NCI-H2171 treated with DMSO at 0.1 percent for 48 hours (cell line): ENCODE data around the gene CCDC40.
A peak's percentile ranks its signal among the peaks of the same experiment; 100 is the strongest.

Experiments
- DNase-seq: peaks from one replicate; lab custom pipeline; 2025; lab: John Stamatoyannopoulos, UW

Gene CCDC40

DNA sequence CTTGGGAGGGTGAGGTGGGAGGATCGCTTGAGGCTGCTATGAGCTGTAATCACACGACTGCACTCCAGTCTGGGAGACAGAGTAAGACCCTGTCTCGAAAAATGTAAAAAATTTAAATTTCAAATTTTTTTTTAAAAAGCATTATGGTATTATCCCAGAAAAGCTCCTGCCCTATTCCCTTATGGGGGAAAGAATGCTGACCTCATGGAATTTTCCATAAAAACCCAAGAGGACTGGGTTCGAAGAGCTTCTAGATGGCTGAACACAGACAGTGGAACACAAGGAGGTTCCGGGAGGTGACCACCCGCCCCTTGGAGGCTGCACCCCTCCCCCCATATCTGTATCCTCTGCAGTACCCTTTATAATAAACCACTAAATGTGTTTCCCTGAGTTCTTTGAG, 106.5 kb downstream of the CCDC40 start:
- DNase-seq = no peak

DNA sequence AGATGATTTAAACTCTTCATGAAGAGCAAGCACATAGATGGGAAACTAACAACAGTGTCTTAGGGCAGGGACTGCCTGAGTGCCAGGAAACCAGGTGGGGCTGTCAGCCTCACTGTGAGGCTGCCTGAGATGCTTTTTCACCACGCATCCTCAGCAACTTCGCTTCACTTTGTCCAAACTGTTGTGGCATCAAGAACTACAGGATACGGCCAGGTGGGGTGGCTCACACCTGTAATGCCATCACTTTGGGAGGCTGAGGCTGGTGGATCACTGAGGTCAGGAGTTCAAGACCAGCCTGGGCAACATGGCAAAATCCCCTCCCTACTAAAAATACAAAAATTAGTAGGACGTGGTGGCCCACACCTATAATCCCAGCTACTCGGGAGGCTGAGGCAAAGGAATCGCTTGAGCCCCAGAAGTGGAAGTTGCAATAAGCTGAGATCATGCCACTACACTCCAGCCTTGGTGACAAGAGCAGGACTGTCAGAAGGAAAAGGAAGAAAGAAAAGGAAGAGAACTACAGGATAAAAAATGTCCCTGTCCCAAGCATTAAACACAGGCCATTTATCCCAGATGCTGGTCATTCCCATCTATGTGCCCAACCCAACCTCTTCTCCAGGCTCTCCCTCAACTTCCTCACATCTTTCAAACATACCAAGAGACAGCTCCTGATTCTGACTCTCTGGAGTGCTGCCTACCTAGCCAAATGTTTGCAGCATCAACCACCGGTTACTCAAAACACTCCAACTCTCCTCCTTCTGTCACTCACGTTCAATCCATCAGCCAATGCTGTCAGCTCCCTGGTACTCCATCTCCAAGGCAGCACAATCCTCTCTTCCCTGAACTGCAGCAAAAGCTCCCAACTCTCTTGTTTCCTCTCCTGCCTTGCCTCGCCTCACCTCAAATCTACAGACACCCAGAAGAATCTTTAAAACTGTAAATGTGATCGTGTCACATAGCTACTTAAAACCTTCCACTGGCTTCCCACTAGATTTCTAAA, 108.9 kb downstream of the CCDC40 start:
- no peak for DNase-seq

DNA sequence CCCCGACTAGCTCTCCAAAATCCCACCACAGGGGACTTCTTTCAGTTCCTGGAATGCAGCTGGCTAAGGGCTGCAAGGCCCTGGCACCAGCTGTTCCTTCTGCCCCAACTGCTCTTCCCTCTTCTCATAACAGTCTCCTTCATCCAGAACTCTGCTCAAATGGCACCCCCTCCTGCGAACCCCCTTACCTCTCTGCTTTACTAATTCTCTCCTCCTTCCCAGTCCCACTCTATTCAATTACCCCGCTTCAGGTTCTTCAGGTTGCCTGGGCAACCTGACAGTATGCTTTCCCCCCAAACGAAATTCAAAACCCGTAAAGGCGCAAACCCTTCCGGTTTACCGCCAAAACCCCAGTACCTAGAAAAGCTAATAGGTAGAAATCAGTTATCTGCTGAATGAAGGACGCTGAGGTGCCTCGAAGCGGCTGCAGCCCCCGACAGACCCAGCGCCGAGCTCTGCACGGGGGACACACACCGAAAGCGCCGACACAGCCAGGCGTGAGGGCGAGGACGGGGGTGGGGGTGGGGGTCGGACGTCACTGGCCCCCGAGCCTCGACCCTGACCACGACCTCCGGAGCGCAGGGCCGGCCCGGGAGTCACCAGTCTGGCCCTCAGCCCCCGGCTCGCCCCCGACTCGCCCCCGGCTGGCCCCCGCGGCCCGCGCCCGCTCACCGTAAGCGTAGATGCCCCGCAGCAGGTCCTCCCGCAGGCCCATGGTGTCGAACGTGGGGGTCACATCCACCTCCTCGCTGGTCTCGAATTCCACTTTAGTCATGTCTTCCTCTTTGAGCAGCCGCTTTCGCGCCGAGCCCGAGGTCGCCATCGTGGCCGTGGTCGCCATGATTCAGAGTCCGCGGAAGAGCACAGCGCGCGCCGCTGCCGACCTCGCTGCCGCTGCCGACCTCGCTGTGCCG, 109.9 kb downstream of the CCDC40 start:
- peak; percentile 47 for DNase-seq

- DNase-seq = peak; percentile 96
Measured at GRCh38 chr17:80147035-80147822, 110.8 kb downstream of the CCDC40 start, which contains the start of gene EIF4A3. Gene EIF4A3, minus strand, starts transcription at chr17:80147128. Its CDS starts 167 bp downstream, at chr17:80146961.
